Liver (tissue), 9 donors: Measurements from ENCODE around the gene ANKRD1. TPM values are rescaled to one million over a fixed set of nuclear protein-coding genes. Genes with fewer than 3 reads are reported as not detected.

Source experiments
- DNase-seq: peaks from one replicate; pipeline ENCODE4 v3.0.0-alpha.2; 2017; ENCODE audit warnings: low spot score
- H3K27ac ChIP-seq, 2 donors: one replicate each; pipeline ENCODE4 v1.7.0; 2013; ENCODE audit warnings: inconsistent platforms in 2 of 2, low read length in 2 of 2, control low read depth in 1 of 2, low read depth in 1 of 2, mild to moderate bottlenecking in 1 of 2
- H3K27me3 ChIP-seq, 4 donors: one replicate each; pipeline versions ENCODE4 v1.6.1 to v1.7.0; 2013; ENCODE audit warnings: low read length in 3 of 4, inconsistent platforms in 1 of 4, mild to moderate bottlenecking in 1 of 4, moderate library complexity in 1 of 4; ENCODE audit not compliant: control insufficient read depth in 4 of 4, insufficient read depth in 4 of 4
- H3K36me3 ChIP-seq, 4 donors: one replicate each; pipeline versions ENCODE4 v1.6.1 to v1.7.0; 2013; ENCODE audit warnings: low read length in 3 of 4, mild to moderate bottlenecking in 3 of 4, low read depth in 1 of 4, moderate library complexity in 1 of 4; ENCODE audit not compliant: control insufficient read depth in 4 of 4, insufficient read depth in 3 of 4
- H3K4me1 ChIP-seq, 4 donors: one replicate each; pipeline versions ENCODE4 v1.6.1 to v1.7.0; 2013; ENCODE audit warnings: low read length in 3 of 4, mild to moderate bottlenecking in 3 of 4, moderate library complexity in 1 of 4; ENCODE audit not compliant: control insufficient read depth in 4 of 4, insufficient read depth in 4 of 4
- H3K4me3 ChIP-seq, 3 donors: one replicate each; pipeline versions ENCODE4 v1.6.1 to v1.7.0; 2013; ENCODE audit warnings: low read length in 3 of 3, control low read depth in 1 of 3, low read depth in 1 of 3, mild to moderate bottlenecking in 1 of 3
- H3K9ac ChIP-seq, 2 donors: one replicate each; pipeline ENCODE4 v1.7.0; 2013; ENCODE audit warnings: low read length in 2 of 2, mild to moderate bottlenecking in 2 of 2, moderate library complexity in 2 of 2, control low read depth in 1 of 2, low read depth in 1 of 2
- H3K9me3 ChIP-seq, 4 donors: one replicate each; pipeline versions ENCODE4 v1.6.1 to v1.7.0; 2013; ENCODE audit warnings: low read length in 3 of 4; ENCODE audit not compliant: control insufficient read depth in 4 of 4
- ATF3 ChIP-seq: IDR thresholded peaks from 2 replicates; pipeline ENCODE4 v1.6.1; 2016; ENCODE audit warnings: antibody characterized with exemption
- CTCF ChIP-seq: fragments of 150-350 bp; IDR thresholded peaks from 2 replicates; pipeline ENCODE4 v1.5.1; 2017; ENCODE audit warnings: improper control_type of control experiment, low read depth, low read length; ENCODE audit not compliant: missing input control
- FOXA1 ChIP-seq: IDR thresholded peaks from 2 replicates; pipeline ENCODE4 v1.6.1; 2016; ENCODE audit warnings: antibody characterized with exemption
- FOXA2 ChIP-seq: IDR thresholded peaks from 2 replicates; pipeline ENCODE4 v1.6.1; 2016; ENCODE audit warnings: antibody characterized with exemption
- HNF4A ChIP-seq, 2 donors: conservative IDR thresholded peaks; 2 replicates each; pipeline ENCODE4 v1.6.1; 2016; ENCODE audit warnings: antibody characterized with exemption in 2 of 2, mild to moderate bottlenecking in 2 of 2
- JUND ChIP-seq, 2 donors: IDR thresholded peaks; 2 replicates each; pipeline ENCODE4 v1.6.1; 2016; ENCODE audit warnings: antibody characterized with exemption in 2 of 2
- RAD21 ChIP-seq, 2 donors: IDR thresholded peaks; 2 replicates each; pipeline ENCODE4 v1.6.1; 2016; ENCODE audit warnings: antibody characterized with exemption in 2 of 2, mild to moderate bottlenecking in 2 of 2
- REST ChIP-seq: IDR thresholded peaks from 2 replicates; pipeline ENCODE4 v1.6.1; 2016; ENCODE audit warnings: antibody characterized with exemption, mild to moderate bottlenecking
- YY1 ChIP-seq: IDR thresholded peaks from 2 replicates; pipeline ENCODE4 v1.6.1; 2016; ENCODE audit warnings: antibody characterized with exemption, mild to moderate bottlenecking
- WGBS: extraction: QIAGEN DNeasy Blood & Tissue Kit; methylation state at CpG from one replicate; pipeline ENCODE4 v1.1.7; 2013; 5-methylcytosine and 5-hydroxymethylcytosine counted together
- polyA plus RNA-seq, 2 donors: library from polyadenylated mRNA; stranded (reverse) in 1 of 2; unstranded in 1 of 2; fragments of 200-250 nt in 1 of 2; fragments of >200 nt in 1 of 2; fragmentation: Nextera tagmentation in 1 of 2; extraction: Ambion mirVana in 1 of 2; gene quantifications; one replicate each; pipeline versions ENCODE4 v1.2.1 to v1.2.3, GENCODE V29; 2013 to 2015
- total RNA-seq, 2 donors: library from RNA; depleted of rRNA; stranded (reverse); fragments of >200 nt; gene quantifications; one replicate each; pipeline ENCODE4 v1.2.3, GENCODE V29; 2014
- donor health status: healthy.
- donor health status: healthy.
- donor health status: healthy.
- donor health status: healthy.
- donor health status: healthy.

ANKRD1 gene
- total and polyA plus RNA-seq, 4 donors, result 0.16 to 0.25 TPM; not detected in 2

GRCh38 chr10:90871279-90871765 lies 49.6 kb downstream of the ANKRD1 start:
- peaks cover 0 to 5% (median 2%) of the 10 kb centered on the region in 4 donors for H3K9me3 ChIP-seq
- no peak for DNase-seq
- H3K27me3 ChIP-seq, result no peaks in the 10 kb centered on the region
- H3K9ac ChIP-seq, result peak overlapping the region; percentile 11 to 79
- H3K4me1 ChIP-seq, result peaks cover 3 to 23% (median 10%) of the 10 kb centered on the region in 4 donors
- TF ChIP-seq CTCF, result peak; percentile 30
- TF ChIP-seq FOXA1, result peak; percentile 16
- TF ChIP-seq FOXA2, result no peak
- no peak for TF ChIP-seq JUND (IDR thresholded peaks at IDR 0.05)
- no peak for TF ChIP-seq YY1
- peak; percentile 55 to 57 for TF ChIP-seq RAD21 (IDR thresholded peaks at IDR 0.05)
- H3K4me3 ChIP-seq, result peak overlapping the region; percentile 84 to 96 (median 88)
- H3K36me3 ChIP-seq, result peaks cover 0 to 6% (median 5%) of the 10 kb centered on the region in 4 donors
- 4% methylated on average over 14 of the region's 14 CpGs for WGBS
- peak overlapping the region; percentile 65 to 70 for H3K27ac ChIP-seq

GRCh38 chr10:90866050-90866598 lies 54.8 kb downstream of the ANKRD1 start:
- 83% methylated on average over 4 of the region's 4 CpGs for WGBS
- DNase-seq, result no peak
- peaks cover 0 to 5% (median 2%) of the 10 kb centered on the region in 4 donors for H3K9me3 ChIP-seq

More at GRCh38 chr10:90866050-90866598, 54.8 kb downstream of the ANKRD1 start:
- Histone ChIP-seq H3K9ac (no peak overlapping the region), H3K27ac (no peak overlapping the region), H3K4me3 (no peak overlapping the region), H3K36me3 (no peaks in the 10 kb centered on the region), H3K4me1 (peaks cover 0 to 4% (median 0%) of the 10 kb centered on the region in 4 donors), H3K27me3 (peaks cover 0 to 5% (median 0%) of the 10 kb centered on the region in 4 donors)
- TF ChIP-seq FOXA1 (no peak), HNF4A (conservative IDR thresholded peaks at IDR 0.05) (no peak), ATF3 (no peak), REST (no peak)
